ENCODE data around the gene HOXC12. TPM values are rescaled to one million over a fixed set of nuclear protein-coding genes. Genes with fewer than 3 reads are reported as not detected.
A peak's percentile ranks its signal among the peaks of the same experiment; 100 is the strongest.

HOXC12 gene
- total RNA-seq, 6 experiments from 2014 or later = not detected

GRCh38 chr12:53985692-53985993 lies 30.9 kb downstream of the HOXC12 start:
- intact Hi-C loops (cut with DNase I) = no loop called here
- TF ChIP-seq CTCF (IDR thresholded peaks at IDR 0.05) (no peak), POLR2A (IDR thresholded peaks at IDR 0.05) (no peak)
- no peaks in the 10 kb centered on the region for H3K36me3 ChIP-seq
- no peak for DNase-seq
- no CpG with 5 or more reads among the region's 21 CpGs for WGBS (ENCODE audit: insufficient coverage, low coverage, low lambda C conversion rate, missing lambda C conversion rate)
- peaks cover 0 to 4% (median 0%) of the 10 kb centered on the region in 4 donors for H3K4me1 ChIP-seq
- H3K27ac ChIP-seq = no peak overlapping the region
- H3K4me3 ChIP-seq = no peak overlapping the region
- no peaks in the 10 kb centered on the region for H3K9me3 ChIP-seq
- no peak for ATAC-seq
- H3K27me3 ChIP-seq = peaks cover 19 to 86% of the 10 kb centered on the region in 2 donors

- DNase-seq (no peak), ATAC-seq (peak in 2 of 4 donors; percentile 15 to 39)
- H3K36me3 ChIP-seq = no peaks in the 10 kb centered on the region
- intact Hi-C loops (cut with DNase I) = no loop called here
- 6% methylated on average over 11 of the region's 50 CpGs for WGBS (ENCODE audit: insufficient coverage, low coverage, low lambda C conversion rate, missing lambda C conversion rate)
- H3K4me1 ChIP-seq = peaks cover 0 to 4% (median 0%) of the 10 kb centered on the region in 4 donors
- no peak overlapping the region for H3K27ac ChIP-seq
- no peaks in the 10 kb centered on the region for H3K9me3 ChIP-seq
- TF ChIP-seq POLR2A (IDR thresholded peaks at IDR 0.05) (no peak), CTCF (IDR thresholded peaks at IDR 0.05) (peak in 1 of 4 donors; percentile 3)
- peaks cover 19 to 82% of the 10 kb centered on the region in 2 donors for H3K27me3 ChIP-seq
- H3K4me3 ChIP-seq = no peak overlapping the region
Observed at GRCh38 chr12:53985994-53986685, 31.4 kb downstream of the HOXC12 start.

- intact Hi-C loops (cut with DNase I) = no loop called here
- H3K4me1 ChIP-seq = peaks cover 0 to 4% (median 0%) of the 10 kb centered on the region in 4 donors
- H3K9me3 ChIP-seq = no peaks in the 10 kb centered on the region
- no peak overlapping the region for H3K4me3 ChIP-seq
- DNase-seq = no peak
- peaks cover 12 to 76% of the 10 kb centered on the region in 2 donors for H3K27me3 ChIP-seq
- no peak for TF ChIP-seq CTCF (IDR thresholded peaks at IDR 0.05)
- no peak for TF ChIP-seq POLR2A (IDR thresholded peaks at IDR 0.05)
- 9% methylated on average over 9 of the region's 21 CpGs for WGBS (ENCODE audit: insufficient coverage, low coverage, low lambda C conversion rate, missing lambda C conversion rate)
- ATAC-seq = no peak
- H3K27ac ChIP-seq = no peak overlapping the region
- no peaks in the 10 kb centered on the region for H3K36me3 ChIP-seq
Observed at GRCh38 chr12:53986686-53987483, 32.2 kb downstream of the HOXC12 start.

GRCh38 chr12:53987787-53988230 lies 33.1 kb downstream of the HOXC12 start:
- Histone ChIP-seq H3K4me1 (peaks cover 0 to 4% (median 0%) of the 10 kb centered on the region in 4 donors), H3K27ac (no peak overlapping the region), H3K4me3 (no peak overlapping the region), H3K9me3 (no peaks in the 10 kb centered on the region), H3K27me3 (peaks cover 12 to 71% of the 10 kb centered on the region in 2 donors), H3K36me3 (no peaks in the 10 kb centered on the region)
- TF ChIP-seq POLR2A (IDR thresholded peaks at IDR 0.05) (no peak), CTCF (IDR thresholded peaks at IDR 0.05) (no peak)
- DNase-seq (no peak), ATAC-seq (no peak)
- intact Hi-C loops (cut with DNase I) = no loop called here
- WGBS (ENCODE audit: insufficient coverage, low coverage, low lambda C conversion rate, missing lambda C conversion rate) = 6% methylated on average over 4 of the region's 4 CpGs

All from right lobe of liver (tissue), 6 donors.